ENCODE results near the gene TCFL5.

- TF ChIP-seq CTCF (conservative IDR thresholded peaks at IDR 0.05; ENCODE audit: low read length): no peak
- no peak for TF ChIP-seq EZH2phosphoT487 (IDR thresholded peaks at IDR 0.05; ENCODE audit: borderline replicate concordance)
These were observed 44.6 kb upstream of the TCFL5 start for GRCh38 chr20:62906209-62906608.
